Fibroblast of the aortic adventitia (primary cell): Measurements from ENCODE around the gene GNAS-AS1. TPM values are rescaled to one million over a fixed set of nuclear protein-coding genes. Genes with fewer than 3 reads are reported as not detected.
A peak's percentile ranks its signal among the peaks of the same experiment; 100 is the strongest.

Source experiments
- DNase-seq: peaks from one replicate; pipeline ENCODE4 v3.0.0-alpha.2; 2010; ENCODE audit warnings: low read depth
- H3K4me3 ChIP-seq: 2 replicates; pipeline ENCODE4 v1.5.1; 2011; ENCODE audit warnings: low read depth, mild to moderate bottlenecking, control low read depth, low read length, moderate library complexity
- total RNA-seq: library from RNA; depleted of rRNA; stranded (reverse); fragments of >200 nt; gene quantifications from 2 replicates; pipeline ENCODE4 v1.2.3, GENCODE V29; 2012; ENCODE audit warnings: low replicate concordance
- TF ChIP-seq, protein P1 (sequence below): IDR thresholded peaks from 2 replicates; pipeline ENCODE4 v1.5.1; 2011; ENCODE audit warnings: mild to moderate bottlenecking, low read length, control low read depth, inconsistent platforms; ENCODE audit not compliant: insufficient read depth

GNAS-AS1 gene
- total RNA-seq = 0.25 and 0.81 TPM in 2 replicates

GRCh38 chr20:58850693-58851174, at the start of gene GNAS-AS1:
GNAS-AS1 (minus strand) TSS chr20:58850902.
- DNase-seq = peak; percentile 88
- H3K4me3 ChIP-seq = peak within 1 kb of the TSS; percentile 77
- TF ChIP-seq, protein P1, sequence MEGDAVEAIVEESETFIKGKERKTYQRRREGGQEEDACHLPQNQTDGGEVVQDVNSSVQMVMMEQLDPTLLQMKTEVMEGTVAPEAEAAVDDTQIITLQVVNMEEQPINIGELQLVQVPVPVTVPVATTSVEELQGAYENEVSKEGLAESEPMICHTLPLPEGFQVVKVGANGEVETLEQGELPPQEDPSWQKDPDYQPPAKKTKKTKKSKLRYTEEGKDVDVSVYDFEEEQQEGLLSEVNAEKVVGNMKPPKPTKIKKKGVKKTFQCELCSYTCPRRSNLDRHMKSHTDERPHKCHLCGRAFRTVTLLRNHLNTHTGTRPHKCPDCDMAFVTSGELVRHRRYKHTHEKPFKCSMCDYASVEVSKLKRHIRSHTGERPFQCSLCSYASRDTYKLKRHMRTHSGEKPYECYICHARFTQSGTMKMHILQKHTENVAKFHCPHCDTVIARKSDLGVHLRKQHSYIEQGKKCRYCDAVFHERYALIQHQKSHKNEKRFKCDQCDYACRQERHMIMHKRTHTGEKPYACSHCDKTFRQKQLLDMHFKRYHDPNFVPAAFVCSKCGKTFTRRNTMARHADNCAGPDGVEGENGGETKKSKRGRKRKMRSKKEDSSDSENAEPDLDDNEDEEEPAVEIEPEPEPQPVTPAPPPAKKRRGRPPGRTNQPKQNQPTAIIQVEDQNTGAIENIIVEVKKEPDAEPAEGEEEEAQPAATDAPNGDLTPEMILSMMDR = peak; percentile 22

- H3K4me3 ChIP-seq = no peak overlapping the region
- TF ChIP-seq, protein P1 = no peak
- no peak for DNase-seq
These were observed 49.7 kb upstream of the GNAS-AS1 start for GRCh38 chr20:58900397-58900796.

DNA sequence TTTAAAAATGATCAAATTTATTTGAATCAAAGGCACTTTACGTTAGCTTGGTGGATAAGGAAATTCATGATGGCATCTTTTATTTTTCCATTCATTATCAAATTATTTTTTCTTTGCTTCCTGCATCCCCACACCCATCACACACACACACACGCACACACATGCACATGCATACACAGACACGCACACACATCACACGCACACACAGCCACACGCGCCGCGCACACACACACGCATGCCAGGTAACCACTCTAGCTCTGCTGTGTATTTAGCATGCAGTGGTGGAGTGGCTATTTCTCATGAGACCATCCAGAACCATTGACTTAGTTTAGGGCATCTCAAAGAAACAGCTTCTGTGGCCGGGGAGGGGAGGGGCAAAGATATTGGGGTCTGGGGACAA, 48.8 kb upstream of the GNAS-AS1 start:
- TF ChIP-seq, protein P1 = no peak
- no peak overlapping the region for H3K4me3 ChIP-seq
- DNase-seq = no peak

DNA sequence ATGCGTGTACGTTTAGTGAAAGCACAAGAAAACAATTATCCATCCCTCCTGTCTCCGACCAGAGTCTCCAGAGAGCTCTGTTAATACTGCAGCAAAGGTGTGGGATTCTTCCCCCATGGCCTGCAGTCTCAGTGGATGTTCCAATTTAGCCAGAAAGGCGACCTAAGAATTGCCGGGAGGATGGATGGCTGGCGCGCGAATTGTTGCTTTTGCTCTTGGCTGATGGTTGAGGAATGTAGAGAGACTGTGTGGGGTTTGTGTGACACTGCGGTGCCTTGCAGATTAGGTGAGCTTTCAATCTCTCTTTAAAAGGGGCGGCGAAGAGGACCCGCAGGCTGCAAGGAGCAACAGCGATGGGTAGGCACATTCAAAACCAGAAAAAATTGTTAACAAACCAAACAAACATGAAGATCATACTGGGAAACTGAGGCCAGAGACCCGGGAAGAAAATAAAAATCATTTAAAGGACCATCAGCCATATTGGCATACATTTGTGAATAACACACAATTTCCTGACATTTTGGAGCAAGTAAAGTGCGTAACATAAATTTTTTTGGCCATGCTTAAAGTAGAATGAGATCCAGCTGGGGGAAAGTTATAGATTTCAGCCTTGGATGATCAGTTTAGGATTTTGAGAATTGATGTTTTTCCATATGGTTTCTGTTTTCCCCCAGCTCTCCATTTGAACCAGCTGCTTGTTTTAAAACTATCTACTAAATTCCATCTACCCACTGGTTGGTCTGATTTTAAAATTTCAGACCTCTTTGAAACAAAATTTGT, 48.1 kb upstream of the GNAS-AS1 start:
- no peak overlapping the region for H3K4me3 ChIP-seq
- no peak for DNase-seq
- TF ChIP-seq, protein P1 = no peak

DNA sequence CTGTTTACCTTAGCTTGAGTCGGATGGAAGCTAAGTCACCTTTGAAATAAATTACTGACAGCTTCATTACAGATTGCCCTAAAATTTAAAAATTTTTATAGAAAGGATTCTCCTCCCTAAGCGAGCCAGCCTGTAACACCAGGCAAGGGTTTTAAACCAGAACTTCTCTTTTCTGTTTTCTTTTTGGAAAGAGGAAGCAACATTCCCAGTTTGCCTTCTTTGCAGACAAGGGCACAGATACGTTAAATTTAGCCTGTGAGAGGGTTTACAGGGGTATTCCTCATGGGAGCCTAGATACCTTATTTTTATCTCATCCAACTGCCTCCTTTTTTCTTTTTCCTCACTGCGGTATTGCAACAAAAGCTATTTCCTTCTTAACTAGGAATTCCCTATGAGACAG, 46.8 kb upstream of the GNAS-AS1 start:
- TF ChIP-seq, protein P1 = no peak
- DNase-seq = no peak
- H3K4me3 ChIP-seq = no peak overlapping the region

DNA sequence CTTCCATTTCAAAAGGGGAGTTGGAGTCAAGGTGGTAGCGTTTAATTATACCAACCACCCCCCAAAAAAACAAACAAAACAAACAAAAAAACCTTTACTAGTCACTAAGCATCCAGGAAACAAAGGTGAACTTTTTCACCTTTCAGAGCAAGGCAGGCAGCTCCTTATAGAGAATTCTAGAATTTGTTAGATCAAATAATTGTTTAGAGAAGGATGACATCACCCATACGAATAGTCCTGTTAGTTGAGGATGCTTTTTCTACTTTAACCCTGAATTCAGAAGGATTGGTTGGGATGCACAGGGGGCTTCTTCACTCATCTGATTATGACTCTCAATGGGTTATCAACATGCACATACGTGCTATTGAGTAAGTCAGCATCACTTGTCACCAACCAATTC, 46.1 kb upstream of the GNAS-AS1 start:
- TF ChIP-seq, protein P1 = no peak
- no peak for DNase-seq
- no peak overlapping the region for H3K4me3 ChIP-seq
